ENCODE data around the gene GRIK3. TPM values are rescaled to one million over a fixed set of nuclear protein-coding genes. Genes with fewer than 3 reads are reported as not detected.

Gene GRIK3
- total RNA-seq, 2 experiments from 2014 or later = 16.3 to 55.0 TPM

GRCh38 chr1:36890776-36891175 is 143.5 kb downstream of the GRIK3 start:
- no peak overlapping the region for H3K4me3 ChIP-seq (ENCODE audit: low read depth, low read length, poor library complexity, severe bottlenecking)
- POLR2A ChIA-PET = no interaction called here
- no peak for TF ChIP-seq CTCF (conservative IDR thresholded peaks at IDR 0.05; ENCODE audit: low read length)
- TF ChIP-seq EZH2phosphoT487 (IDR thresholded peaks at IDR 0.05; ENCODE audit: borderline replicate concordance, low read depth, low read length) = no peak
- peaks cover 68% of the 10 kb centered on the region for H3K4me1 ChIP-seq (ENCODE audit: insufficient read depth, low read length, poor library complexity, severe bottlenecking)
- peaks cover 19% of the 10 kb centered on the region; the same call in 1 of the 2 replicates for H3K79me2 ChIP-seq (ENCODE audit: insufficient read depth, low read depth, low read length)
- CTCF ChIA-PET (ENCODE audit: unreplicated experiment) = no interaction called here
- intact Hi-C loops (cut with micrococcal nuclease; ENCODE audit: unreplicated experiment) = no loop called here
- BruUV-seq (replicated peaks) = no TSS peak
- H4K20me1 ChIP-seq (ENCODE audit: insufficient read depth, low read length) = no peaks in the 10 kb centered on the region
- no peak overlapping the region for H3K27ac ChIP-seq (ENCODE audit: low read depth, low read length, poor library complexity, severe bottlenecking)
- H3K36me3 ChIP-seq (ENCODE audit: insufficient read depth, low read length) = peaks cover 6% of the 10 kb centered on the region; the same call in 1 of the 2 replicates
- peaks cover 4% of the 10 kb centered on the region for H3K9me3 ChIP-seq (ENCODE audit: low read length)
- no peak overlapping the region for H3K4me2 ChIP-seq (ENCODE audit: low read length)
- H3K9me2 ChIP-seq (ENCODE audit: insufficient read depth, low read length) = 0 out of 2 replicates have a peak, but pooled peaks cover 3% of the 10 kb centered on the region
- no peak overlapping the region for H2AFZ ChIP-seq (ENCODE audit: low read length)
- no peak for DNase-seq (ENCODE audit: low spot score)

- 0 out of 2 replicates have a peak, but pooled peaks cover 3% of the 10 kb centered on the region for H3K9me2 ChIP-seq (ENCODE audit: insufficient read depth, low read length)
- no peak overlapping the region for H3K4me3 ChIP-seq (ENCODE audit: low read depth, low read length, poor library complexity, severe bottlenecking)
- no TSS peak for BruUV-seq (replicated peaks)
- ChIA-PET POLR2A (no interaction called here), CTCF (ENCODE audit: unreplicated experiment) (no interaction called here)
- TF ChIP-seq EZH2phosphoT487 (IDR thresholded peaks at IDR 0.05; ENCODE audit: borderline replicate concordance, low read depth, low read length) (no peak), CTCF (conservative IDR thresholded peaks at IDR 0.05; ENCODE audit: low read length) (no peak)
- H3K36me3 ChIP-seq (ENCODE audit: insufficient read depth, low read length) = peaks cover 17% of the 10 kb centered on the region
- no peaks in the 10 kb centered on the region for H4K20me1 ChIP-seq (ENCODE audit: insufficient read depth, low read length)
- no peak overlapping the region for H2AFZ ChIP-seq (ENCODE audit: low read length)
- intact Hi-C loops (cut with micrococcal nuclease; ENCODE audit: unreplicated experiment) = loop anchor here (10.0 kb wide), 2 partner anchors 185 to 395 kb away; no protein-coding TSS in a partner anchor
- no peaks in the 10 kb centered on the region for H3K9me3 ChIP-seq (ENCODE audit: low read length)
- peaks cover 19% of the 10 kb centered on the region; the same call in 1 of the 2 replicates for H3K79me2 ChIP-seq (ENCODE audit: insufficient read depth, low read depth, low read length)
- no peak overlapping the region for H3K27ac ChIP-seq (ENCODE audit: low read depth, low read length, poor library complexity, severe bottlenecking)
- peaks cover 70% of the 10 kb centered on the region for H3K4me1 ChIP-seq (ENCODE audit: insufficient read depth, low read length, poor library complexity, severe bottlenecking)
- no peak overlapping the region for H3K4me2 ChIP-seq (ENCODE audit: low read length)
- no peak for DNase-seq (ENCODE audit: low spot score)
Measured at GRCh38 chr1:36889478-36890226, 144.7 kb downstream of the GRIK3 start.

All from OCI-LY7 (cell line).